WI38 (cell line): ENCODE data around the gene KRT1.

Experiments
- H3K4me3 ChIP-seq: 2 replicates; pipeline ENCODE4 v1.5.1; 2011; ENCODE audit warnings: low read depth, mild to moderate bottlenecking, control low read depth, low read length
- CTCF ChIP-seq: IDR thresholded peaks from 2 replicates; pipeline ENCODE4 v1.5.1; 2012; ENCODE audit warnings: low read depth, mild to moderate bottlenecking, control low read depth, low read length

KRT1 gene

GRCh38 chr12:52628111-52628507 is 52.1 kb downstream of the KRT1 start:
- H3K4me3 ChIP-seq, result no peak overlapping the region
- TF ChIP-seq CTCF, result no peak

GRCh38 chr12:52627395-52628110 is 52.7 kb downstream of the KRT1 start:
- no peak for TF ChIP-seq CTCF
- H3K4me3 ChIP-seq, result no peak overlapping the region
